ENCODE measurements around the gene MRTFA.
"Not testable (repeated sequence)": the region's sequence is repeated elsewhere in the genome, so short reads cannot be mapped to it uniquely, and the experiment has no call there.

The MRTFA gene

DNA sequence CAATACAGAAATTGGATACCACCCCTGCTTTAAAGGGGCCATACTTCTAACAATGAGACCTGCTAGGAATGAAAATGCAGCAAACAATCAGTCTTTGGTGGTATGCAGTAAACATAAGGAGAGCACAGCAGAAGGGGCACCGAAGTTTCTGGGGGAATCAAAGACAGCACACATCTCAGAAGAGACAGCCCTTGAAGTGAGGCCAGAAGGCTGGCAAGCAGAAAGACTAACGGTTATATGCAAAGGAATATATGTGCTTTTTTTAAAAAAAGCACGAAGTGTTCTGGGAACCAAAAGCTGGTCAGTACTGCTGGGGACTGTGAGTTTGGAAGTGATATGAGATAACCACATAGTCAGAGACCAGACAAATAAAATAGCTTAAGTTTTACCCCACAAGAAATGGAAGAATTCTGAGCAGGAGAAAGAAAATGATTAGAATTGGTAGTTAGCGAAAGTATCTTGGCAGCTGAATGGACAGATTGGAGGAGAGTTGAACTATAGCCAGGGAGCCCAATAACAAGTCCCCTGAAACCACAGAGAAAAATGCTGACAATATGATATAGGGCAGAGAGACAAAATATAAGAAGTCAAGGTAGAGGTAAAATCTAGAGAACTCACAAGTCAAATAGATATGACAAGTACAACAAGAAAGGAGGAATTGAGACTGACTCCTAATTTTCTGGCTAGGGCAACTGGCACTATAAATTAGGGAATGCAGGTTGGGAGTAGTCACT is 125.7 kb downstream of the MRTFA start:
- DNase-seq: no peak

DNA sequence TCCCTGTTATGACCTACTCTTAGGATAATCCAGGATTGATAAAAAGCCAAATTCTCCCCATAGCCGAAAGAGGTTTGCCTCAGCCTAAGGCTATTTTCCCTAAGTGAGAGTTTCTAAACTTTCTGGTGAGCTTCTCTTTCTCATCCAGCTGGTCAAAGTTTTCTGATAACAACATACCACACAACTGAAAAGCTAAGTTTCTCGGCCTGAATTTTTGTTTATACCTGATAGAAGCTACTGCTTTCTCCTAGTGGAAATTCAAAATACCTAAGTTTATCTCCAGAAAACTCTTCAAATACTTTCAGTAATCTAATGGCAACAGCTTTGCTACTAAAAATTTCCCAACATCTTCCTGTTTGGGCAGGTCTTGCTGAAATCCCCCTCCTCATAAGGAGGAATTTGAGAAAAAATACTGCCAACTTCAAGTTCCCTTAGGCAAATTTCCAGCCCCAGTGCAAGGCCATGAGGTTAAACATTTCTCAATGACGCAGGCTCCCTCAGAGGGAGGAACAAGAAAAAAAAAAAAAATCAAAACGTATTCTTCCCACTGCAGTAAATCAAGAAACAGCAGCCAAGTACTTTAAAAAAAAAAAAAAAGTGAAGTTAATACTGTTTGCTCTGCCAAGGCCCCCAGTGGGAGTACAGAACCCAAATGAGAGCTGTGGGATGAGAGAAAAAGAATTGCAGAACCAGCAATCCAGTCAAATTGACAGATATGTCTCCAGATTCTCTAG is 127.0 kb downstream of the MRTFA start:
- DNase-seq: no peak
- TF ChIP-seq POLR2A (IDR thresholded peaks at IDR 0.05; ENCODE audit: low read length) (no peak), GATA1 (IDR thresholded peaks at IDR 0.05; ENCODE audit: low read depth, low read length) (no peak)

More for the DNA sequence above, 125.7 kb downstream of the MRTFA start:
- TF ChIP-seq GATA1 (IDR thresholded peaks at IDR 0.05; ENCODE audit: low read depth, low read length): no peak
- no peak for TF ChIP-seq POLR2A (IDR thresholded peaks at IDR 0.05; ENCODE audit: low read length)

DNA sequence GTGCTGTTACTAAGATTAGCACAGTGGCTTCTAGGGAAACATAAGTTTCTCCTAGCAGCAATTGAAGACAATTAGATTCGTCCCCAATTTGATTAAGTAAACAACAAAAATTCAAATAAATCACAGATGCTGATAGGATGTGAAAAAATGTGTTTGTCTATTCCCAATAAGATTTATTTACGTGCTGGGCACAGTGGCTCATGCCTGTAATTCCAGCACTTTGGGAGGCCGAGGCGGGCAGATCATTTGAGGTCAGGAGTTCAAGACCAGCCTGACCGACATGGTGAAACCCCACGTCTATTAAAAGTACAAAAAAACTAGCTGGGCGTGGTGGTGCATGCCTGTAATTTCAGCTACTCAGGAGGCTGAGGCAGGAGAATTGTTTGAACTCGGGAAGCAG is 128.5 kb downstream of the MRTFA start:
- DNase-seq: not testable (repeated sequence)

DNA sequence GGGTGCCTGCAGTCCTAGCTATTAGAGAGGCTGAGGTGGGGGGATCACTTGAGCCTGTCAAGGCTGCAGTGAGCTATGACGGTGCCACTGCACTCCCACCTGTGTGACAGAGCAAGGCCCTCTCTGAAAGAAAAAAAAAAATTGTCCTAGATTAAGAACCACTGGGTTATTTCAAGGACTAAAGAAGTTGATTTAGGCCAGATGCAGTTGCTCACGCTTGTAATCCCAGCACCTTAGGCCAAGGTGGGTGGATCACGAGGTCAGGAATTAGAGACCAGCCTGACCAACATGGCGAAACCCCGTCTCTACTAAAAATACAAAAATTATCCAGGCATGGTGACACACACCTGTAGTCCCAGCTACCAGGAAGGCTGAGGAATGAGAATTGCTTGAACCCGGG is 129.0 kb downstream of the MRTFA start:
- TF ChIP-seq POLR2A (IDR thresholded peaks at IDR 0.05; ENCODE audit: low read length) (no peak), GATA1 (IDR thresholded peaks at IDR 0.05; ENCODE audit: low read depth, low read length) (no peak)

DNA sequence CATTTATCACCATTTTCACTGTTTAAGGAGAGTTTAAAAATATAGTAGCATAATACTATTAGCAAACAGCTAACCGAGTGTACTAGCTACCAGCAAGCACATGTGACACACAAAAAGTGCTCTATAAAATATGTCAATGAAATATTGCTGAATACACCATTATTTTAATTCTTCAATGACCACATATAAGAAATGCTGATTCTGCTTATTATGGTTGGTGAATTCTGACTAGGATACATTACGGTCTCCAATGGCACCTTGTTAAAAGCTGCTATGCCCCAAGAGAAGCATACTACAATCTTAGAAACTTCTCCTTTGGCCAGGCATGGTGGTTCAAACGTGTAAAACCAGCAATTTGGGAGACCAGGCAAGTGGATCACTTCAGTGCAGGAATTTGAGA is 129.8 kb downstream of the MRTFA start:
- no peak for DNase-seq
- TF ChIP-seq POLR2A (IDR thresholded peaks at IDR 0.05; ENCODE audit: low read length): no peak
- no peak for TF ChIP-seq GATA1 (IDR thresholded peaks at IDR 0.05; ENCODE audit: low read depth, low read length)

More for the DNA sequence above, 129.0 kb downstream of the MRTFA start:
- no peak for DNase-seq

DNA sequence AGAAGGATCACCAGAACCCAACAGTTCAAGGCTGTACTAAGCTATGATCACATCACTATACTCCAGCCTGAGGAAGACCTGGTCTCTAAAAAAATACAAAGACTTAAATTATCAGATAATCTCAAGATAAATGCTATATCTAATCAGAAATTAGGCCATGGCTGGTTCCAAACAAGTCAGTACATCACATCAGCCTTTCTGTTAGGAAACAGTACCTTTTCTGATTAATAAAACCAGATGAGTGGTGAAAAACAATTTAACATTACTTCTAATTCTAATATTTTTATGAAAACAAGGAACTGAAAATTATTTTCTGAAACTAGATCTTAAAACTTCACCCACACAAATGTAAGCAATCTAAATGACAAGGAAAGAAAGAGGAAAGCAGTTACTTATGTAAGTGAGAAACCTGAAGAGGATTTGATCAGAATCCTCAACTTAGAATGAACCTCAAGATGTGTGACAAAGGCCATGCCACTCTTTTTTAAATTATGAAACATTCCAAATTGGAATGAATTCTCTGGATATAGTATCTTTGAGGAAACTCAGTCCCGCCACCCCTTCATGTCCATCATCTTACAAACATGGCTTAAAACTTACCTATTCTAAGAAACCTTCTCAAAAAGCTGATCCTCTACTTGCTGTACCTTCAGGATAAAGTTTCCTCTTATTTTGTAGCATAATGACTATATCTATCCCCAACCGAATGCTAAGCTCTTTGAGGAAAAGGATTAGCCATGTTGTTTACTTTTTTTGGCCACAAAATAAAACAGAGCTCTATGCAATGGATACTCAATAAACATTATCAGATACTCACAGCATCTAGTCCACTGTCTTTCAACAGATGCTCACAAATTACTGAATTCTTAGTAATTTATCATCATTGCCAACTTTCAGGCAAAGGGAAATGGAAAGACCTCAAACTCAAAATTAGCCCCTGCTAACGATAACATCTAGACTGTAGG is 132.0 kb downstream of the MRTFA start:
- TF ChIP-seq POLR2A (IDR thresholded peaks at IDR 0.05; ENCODE audit: low read length) (no peak), GATA1 (IDR thresholded peaks at IDR 0.05; ENCODE audit: low read depth, low read length) (no peak)
- no peak for DNase-seq

DNA sequence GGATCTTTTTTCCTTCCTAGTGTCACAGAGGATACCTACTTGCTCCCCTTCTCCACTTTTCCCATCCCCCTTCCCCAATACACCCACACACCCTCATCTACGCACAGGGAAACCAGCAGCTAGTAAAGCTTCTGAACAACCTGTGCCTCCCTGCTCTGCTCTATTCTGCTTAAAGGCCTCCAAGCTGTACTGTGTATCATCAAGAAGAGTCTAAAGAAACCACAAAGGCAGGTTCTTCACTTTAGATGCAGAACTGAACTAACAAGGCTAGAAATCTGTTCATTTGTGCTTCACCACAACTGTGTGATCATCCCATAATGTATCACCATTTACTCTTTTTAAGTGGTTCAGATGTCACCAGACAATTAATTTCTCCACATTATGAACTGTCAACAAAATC is 133.6 kb downstream of the MRTFA start:
- no peak for TF ChIP-seq POLR2A (IDR thresholded peaks at IDR 0.05; ENCODE audit: low read length)
- no peak for TF ChIP-seq GATA1 (IDR thresholded peaks at IDR 0.05; ENCODE audit: low read depth, low read length)
- DNase-seq: no peak

DNA sequence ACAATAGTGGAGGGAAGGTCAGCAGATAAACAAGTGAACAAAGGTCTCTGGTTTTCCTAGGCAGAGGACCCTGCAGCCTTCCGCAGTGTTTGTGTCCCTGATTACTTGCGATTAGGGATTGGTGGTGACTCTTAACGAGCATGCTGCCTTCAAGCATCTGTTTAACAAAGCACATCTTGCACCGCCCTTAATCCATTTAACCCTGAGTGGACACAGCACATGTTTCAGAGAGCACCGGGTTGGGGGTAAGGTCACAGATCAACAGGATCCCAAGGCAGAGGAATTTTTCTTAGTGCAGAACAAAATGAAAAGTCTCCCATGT is 136.1 kb downstream of the MRTFA start:
- not testable (repeated sequence) for DNase-seq

DNA sequence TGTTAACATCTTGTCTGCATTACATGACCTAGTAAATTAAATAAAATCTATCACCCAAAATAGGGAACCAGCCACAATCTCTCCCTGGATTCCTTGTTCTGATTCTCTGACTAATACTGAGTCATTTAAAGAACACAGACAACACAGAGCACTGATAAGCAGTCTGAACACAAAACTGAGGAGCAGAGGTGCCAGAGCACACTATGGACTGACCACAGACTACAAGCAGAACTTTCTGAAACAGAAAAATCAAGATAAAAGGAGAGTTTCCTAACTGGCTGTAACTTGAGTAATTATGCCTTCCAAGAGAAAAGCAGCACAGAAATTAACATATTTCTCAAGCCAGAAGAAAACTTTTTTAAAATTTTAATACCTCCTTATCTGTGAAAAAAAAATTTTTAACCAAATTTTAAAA is 137.3 kb downstream of the MRTFA start:
- DNase-seq: peak; percentile 24 to 26
- TF ChIP-seq GATA1 (IDR thresholded peaks at IDR 0.05; ENCODE audit: low read depth, low read length): no peak
- TF ChIP-seq POLR2A (IDR thresholded peaks at IDR 0.05; ENCODE audit: low read length): no peak

DNA sequence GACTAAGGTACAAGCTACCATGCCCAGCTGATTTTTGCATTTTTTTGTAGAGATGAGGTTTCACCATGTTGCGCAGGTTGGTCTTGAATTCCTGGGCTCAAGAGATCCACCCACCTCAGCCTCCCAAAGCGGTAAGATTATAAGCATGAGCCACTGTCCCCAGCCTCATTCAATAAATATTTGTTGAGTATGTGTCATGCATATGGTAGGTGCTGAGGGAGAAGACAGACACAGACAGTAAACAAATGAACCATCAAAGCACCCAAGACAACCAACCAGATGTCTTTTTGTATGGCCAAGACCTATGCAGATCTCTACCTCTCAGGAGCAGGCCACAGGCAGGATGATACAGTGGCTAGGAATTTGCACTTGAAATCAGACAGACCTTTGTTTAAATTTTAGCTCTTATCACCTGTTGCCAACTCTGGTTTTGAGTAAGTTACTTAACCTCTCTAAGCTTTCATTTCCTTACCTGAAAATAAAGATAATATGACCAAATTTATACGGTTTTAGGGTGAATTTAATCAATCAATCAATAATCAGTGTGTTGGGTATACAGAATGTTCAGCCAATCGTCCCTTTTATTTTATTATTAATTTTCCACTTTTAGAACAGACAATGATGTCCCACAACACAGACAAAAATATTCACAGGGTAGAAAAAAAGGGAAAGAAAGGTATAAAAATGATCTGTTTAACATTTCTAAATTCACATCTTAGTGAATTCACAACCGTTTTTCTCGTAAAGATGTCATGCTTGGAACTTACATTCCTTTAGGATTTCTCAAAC is 137.9 kb downstream of the MRTFA start:
- no peak for DNase-seq

DNA sequence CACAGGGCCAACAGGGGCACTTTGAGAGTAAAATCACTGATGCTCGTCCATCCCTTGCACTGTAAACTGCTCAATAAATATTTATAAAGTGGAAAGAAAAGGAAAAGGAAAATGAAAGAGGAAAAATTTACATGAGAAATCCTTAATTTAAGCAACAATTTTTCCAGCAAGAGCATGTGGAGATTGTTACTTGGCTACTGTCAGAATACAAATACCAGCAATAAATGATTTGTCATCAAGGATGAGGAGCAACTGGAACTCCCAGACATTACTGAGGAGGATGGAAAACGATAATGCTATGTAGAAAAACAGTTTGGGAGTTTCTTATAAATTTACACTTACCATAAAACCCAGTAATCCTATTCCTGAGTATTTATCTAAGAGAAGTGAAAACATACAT is 143.1 kb downstream of the MRTFA start:
- no peak for DNase-seq

More for the DNA sequence above, 137.9 kb downstream of the MRTFA start:
- TF ChIP-seq GATA1 (IDR thresholded peaks at IDR 0.05; ENCODE audit: low read depth, low read length): no peak
- no peak for TF ChIP-seq POLR2A (IDR thresholded peaks at IDR 0.05; ENCODE audit: low read length)

DNA sequence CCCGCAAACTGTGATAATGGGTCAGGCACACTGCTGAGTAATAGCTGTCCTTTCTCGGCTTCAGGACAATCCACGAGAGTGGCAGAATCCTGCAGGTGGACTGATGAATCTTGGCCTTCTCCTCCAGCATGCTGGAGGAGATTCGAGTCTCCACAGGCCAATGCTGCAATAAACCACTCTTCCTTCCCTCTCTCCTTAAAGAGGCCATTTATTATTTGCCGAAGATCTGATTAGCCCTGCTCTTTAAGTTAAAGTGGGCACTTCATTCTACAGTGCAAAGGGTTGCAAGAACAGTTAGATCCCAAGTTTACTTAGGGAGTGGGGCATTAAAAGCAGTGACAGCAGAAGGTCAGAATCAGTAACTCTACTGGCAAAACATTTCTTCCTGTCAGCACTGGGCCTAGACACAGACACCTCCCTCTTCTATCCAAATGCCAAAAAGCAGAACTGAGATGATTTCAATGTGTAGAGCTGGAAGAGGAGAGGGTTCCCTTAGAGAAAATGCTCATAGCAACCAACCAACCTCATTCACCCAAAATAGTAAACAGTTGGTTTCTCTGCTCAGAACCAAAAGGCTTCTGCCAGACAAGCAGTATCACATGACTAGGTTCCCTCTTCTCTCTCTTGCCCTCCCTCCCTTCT is 144.4 kb downstream of the MRTFA start:
- no peak for TF ChIP-seq POLR2A (IDR thresholded peaks at IDR 0.05; ENCODE audit: low read length)
- TF ChIP-seq GATA1 (IDR thresholded peaks at IDR 0.05; ENCODE audit: low read depth, low read length): no peak
- no peak for DNase-seq

More for the DNA sequence above, 143.1 kb downstream of the MRTFA start:
- no peak for TF ChIP-seq GATA1 (IDR thresholded peaks at IDR 0.05; ENCODE audit: low read depth, low read length)
- no peak for TF ChIP-seq POLR2A (IDR thresholded peaks at IDR 0.05; ENCODE audit: low read length)

DNA sequence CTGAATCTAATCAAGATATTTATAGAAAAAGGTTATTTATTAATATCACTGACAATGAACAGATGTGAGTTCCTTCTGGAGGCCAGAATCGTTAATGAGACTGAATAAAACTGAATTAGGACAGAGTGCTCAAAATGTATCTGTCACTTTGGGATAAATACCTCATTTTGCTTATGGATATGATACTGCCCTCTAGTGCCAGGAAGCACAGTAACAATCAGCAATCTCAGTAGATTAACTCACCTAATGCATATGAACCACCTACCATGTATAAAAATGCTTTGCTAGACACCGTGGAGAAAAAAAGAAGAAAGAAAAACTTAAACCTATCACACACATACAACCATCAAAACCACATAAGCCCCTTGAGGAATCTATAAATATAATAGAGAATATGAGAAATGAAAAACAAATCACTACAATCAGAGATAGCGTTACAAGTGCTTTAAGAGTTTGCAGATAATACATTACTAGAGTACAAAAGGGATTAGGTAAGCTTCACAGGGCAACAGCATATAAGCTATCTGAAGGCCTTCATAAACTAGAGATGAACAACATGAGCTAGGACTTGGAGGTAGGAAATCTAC is 148.8 kb downstream of the MRTFA start:
- TF ChIP-seq GATA1 (IDR thresholded peaks at IDR 0.05; ENCODE audit: low read depth, low read length): no peak
- TF ChIP-seq POLR2A (IDR thresholded peaks at IDR 0.05; ENCODE audit: low read length): no peak
- DNase-seq: peak; percentile 29 to 54

Measured in erythroblast (primary cell).